IMR-90 (cell line): Measurements from ENCODE around the gene RARB. TPM values are rescaled to one million over a fixed set of nuclear protein-coding genes. Genes with fewer than 3 reads are reported as not detected.

ENCODE experiments used
- ATAC-seq: fragments of 200-7000 bp; cut with Tn5 transposase; 2 replicates; pipeline ENCODE4 v1.9.1; 2020; ENCODE audit warnings: low read depth, mild to moderate bottlenecking, moderate library complexity
- BruUV-seq: library from RNA; stranded (reverse); fragments of 400-500 nt; replicated peaks from 2 replicates; lab custom pipeline; 2021; lab: Mats Ljungman, UMichigan
- CTCF ChIA-PET: fragments of 300-600 bp; formaldehyde crosslinking; extraction: SDS; loops from one replicate; lab custom pipeline; 2021; ENCODE audit warnings: antibody characterized with exemption; lab: Yijun Ruan, JAX
- POLR2A ChIA-PET: fragments of 300-600 bp; sonication (Branson Sonifier 250); formaldehyde crosslinking; loops from one replicate; lab custom pipeline; 2022; ENCODE audit warnings: antibody characterized with exemption; ENCODE audit not compliant: unreplicated experiment; lab: Charles Lee
- DNase-seq: peaks from one replicate; pipeline ENCODE4 v3.0.0; 2013
- H2AFZ ChIP-seq: replicated peaks from 2 replicates; pipeline ENCODE3; 2013; ENCODE audit warnings: low read length, mild to moderate bottlenecking; ENCODE audit not compliant: poor library complexity
- H2AK5ac ChIP-seq: 2 replicates; pipeline ENCODE4 v1.6.1; 2013; ENCODE audit warnings: low read depth, low read length, inconsistent platforms
- H2AK9ac ChIP-seq: replicated peaks from 2 replicates; pipeline ENCODE3; 2013; ENCODE audit warnings: mild to moderate bottlenecking, low read depth, low read length, moderate library complexity; ENCODE audit not compliant: poor library complexity
- H2BK120ac ChIP-seq: 2 replicates; pipeline ENCODE4 v1.6.1; 2013; ENCODE audit warnings: low read depth, low read length, inconsistent platforms
- H2BK15ac ChIP-seq: 3 replicates; pipeline ENCODE4 v1.6.1; 2013; ENCODE audit warnings: low read depth, low read length, inconsistent platforms
- H2BK20ac ChIP-seq: 2 replicates; pipeline ENCODE4 v1.6.1; 2013; ENCODE audit warnings: low read depth, mild to moderate bottlenecking, inconsistent platforms, low read length, moderate library complexity
- H2BK5ac ChIP-seq: 2 replicates; pipeline ENCODE4 v1.6.1; 2013; ENCODE audit warnings: mild to moderate bottlenecking, low read depth, low read length, inconsistent platforms; ENCODE audit not compliant: poor library complexity, severe bottlenecking
- H3K14ac ChIP-seq: replicated peaks from 2 replicates; pipeline ENCODE4 v1.6.1; 2013; ENCODE audit warnings: low read depth, low read length, inconsistent platforms
- H3K18ac ChIP-seq: 2 replicates; pipeline ENCODE4 v1.6.1; 2013; ENCODE audit warnings: low read depth, low read length, control low read depth
- H3K23ac ChIP-seq: 2 replicates; pipeline ENCODE4 v1.6.1; 2013; ENCODE audit warnings: low read depth, low read length, inconsistent platforms
- H3K27ac ChIP-seq: 2 replicates; pipeline ENCODE4 v1.5.1; 2013; ENCODE audit warnings: mild to moderate bottlenecking, control low read depth, low read length; ENCODE audit not compliant: insufficient read depth
- H3K27me3 ChIP-seq: 2 replicates; pipeline ENCODE4 v1.6.1; 2013; ENCODE audit warnings: low read length; ENCODE audit not compliant: control insufficient read depth, insufficient read depth
- H3K36me3 ChIP-seq: 2 replicates; pipeline ENCODE4 v1.6.1; 2013; ENCODE audit warnings: low read length, mixed read lengths; ENCODE audit not compliant: control insufficient read depth, insufficient read depth
- H3K4ac ChIP-seq: 2 replicates; pipeline ENCODE4 v1.6.1; 2013; ENCODE audit warnings: low read depth, low read length, inconsistent platforms
- H3K4me1 ChIP-seq: 2 replicates; pipeline ENCODE4 v1.6.1; 2013; ENCODE audit warnings: low read length, mixed read lengths; ENCODE audit not compliant: control insufficient read depth, insufficient read depth
- H3K4me2 ChIP-seq: 2 replicates; pipeline ENCODE4 v1.6.1; 2013; ENCODE audit warnings: low read depth, mild to moderate bottlenecking, control low read depth, low read length, moderate library complexity
- H3K4me3 ChIP-seq: 2 replicates; pipeline ENCODE4 v1.5.1; 2013; ENCODE audit warnings: low read depth, mild to moderate bottlenecking, control low read depth, low read length, moderate library complexity; ENCODE audit not compliant: insufficient read depth
- H3K56ac ChIP-seq: 2 replicates; pipeline ENCODE4 v1.6.1; 2013; ENCODE audit warnings: low read length, inconsistent platforms; ENCODE audit not compliant: insufficient read depth; ENCODE audit errors: extremely low read depth
- H3K79me1 ChIP-seq, 2 experiments: 2 replicates each; pipeline ENCODE4 v1.6.1; 2013; ENCODE audit warnings: low read length in 2 of 2, inconsistent platforms in 1 of 2, low read depth in 1 of 2
- H3K9ac ChIP-seq: 2 replicates; pipeline ENCODE4 v1.6.1; 2013; ENCODE audit warnings: low read depth, low read length, control low read depth
- H3K9me1 ChIP-seq: 2 replicates; pipeline ENCODE4 v1.6.1; 2013; ENCODE audit warnings: low read length, inconsistent platforms; ENCODE audit not compliant: insufficient read depth
- H3K9me3 ChIP-seq: 2 replicates; pipeline ENCODE4 v1.6.1; 2013; ENCODE audit warnings: low read length; ENCODE audit not compliant: control insufficient read depth, insufficient read depth
- H4K20me1 ChIP-seq: 2 replicates; pipeline ENCODE4 v1.6.1; 2013; ENCODE audit warnings: low read length, inconsistent platforms; ENCODE audit not compliant: insufficient read depth
- H4K5ac ChIP-seq: 2 replicates; pipeline ENCODE4 v1.6.1; 2013; ENCODE audit warnings: mild to moderate bottlenecking, low read depth, low read length, control low read depth
- H4K8ac ChIP-seq, 2 experiments: 2 replicates each; pipeline ENCODE4 v1.6.1; 2013; ENCODE audit warnings: low read depth in 2 of 2, low read length in 2 of 2, control low read depth in 1 of 2, inconsistent platforms in 1 of 2
- H4K91ac ChIP-seq: 2 replicates; pipeline ENCODE4 v1.6.1; 2013; ENCODE audit warnings: low read depth, low read length, inconsistent platforms; ENCODE audit not compliant: insufficient read depth
- BHLHE40 ChIP-seq: fragments of 150-350 bp; IDR thresholded peaks from 2 replicates; pipeline ENCODE4 v1.6.1; 2016; ENCODE audit warnings: mild to moderate bottlenecking, low read depth, low read length
- CEBPB ChIP-seq: IDR thresholded peaks from 2 replicates; pipeline ENCODE4 v1.6.1; 2012; ENCODE audit warnings: low read depth, low read length, improper control_type of control experiment
- CTCF ChIP-seq: conservative IDR thresholded peaks from 2 replicates; pipeline ENCODE4 v1.5.1; 2012; ENCODE audit warnings: mild to moderate bottlenecking, low read depth, low read length, improper control_type of control experiment
- ELK1 ChIP-seq: fragments of 150-350 bp; IDR thresholded peaks from 2 replicates; pipeline ENCODE4 v1.6.1; 2016; ENCODE audit warnings: low read depth, mild to moderate bottlenecking, low read length, moderate library complexity, borderline replicate concordance
- MAFK ChIP-seq: IDR thresholded peaks from 2 replicates; pipeline ENCODE4 v1.6.1; 2012; ENCODE audit warnings: low read depth, low read length, improper control_type of control experiment
- MXI1 ChIP-seq: IDR thresholded peaks from 2 replicates; pipeline ENCODE4 v1.6.1; 2012; ENCODE audit warnings: low read depth, mild to moderate bottlenecking, low read length, moderate library complexity, borderline replicate concordance
- NFE2L2 ChIP-seq: fragments of 150-350 bp; IDR thresholded peaks from 2 replicates; pipeline ENCODE4 v1.6.1; 2016; ENCODE audit warnings: low read depth, mild to moderate bottlenecking, low read length
- POLR2A ChIP-seq: IDR thresholded peaks from 2 replicates; pipeline ENCODE4 v1.6.1; 2012; ENCODE audit warnings: mild to moderate bottlenecking, low read depth, low read length
- RAD21 ChIP-seq: IDR thresholded peaks from 2 replicates; pipeline ENCODE4 v1.6.1; 2012; ENCODE audit warnings: low read length, improper control_type of control experiment
- RFX5 ChIP-seq: IDR thresholded peaks from 2 replicates; pipeline ENCODE4 v1.8.0; 2012; ENCODE audit warnings: low read depth, mild to moderate bottlenecking, low read length, moderate library complexity
- SMC3 ChIP-seq: fragments of 150-350 bp; IDR thresholded peaks from 2 replicates; pipeline ENCODE4 v1.6.1; 2016; ENCODE audit warnings: low read depth, mild to moderate bottlenecking, antibody characterized with exemption, low read length, moderate library complexity
- WGBS, 2 experiments: methylation state at CpG; one replicate each; pipeline versions ENCODE4 v1.1.5 to v1.1.7; 2013; ENCODE audit warnings: missing lambda C conversion rate in 2 of 2; ENCODE audit not compliant: insufficient read length in 1 of 2; ENCODE audit errors: extremely low coverage in 2 of 2; 5-methylcytosine and 5-hydroxymethylcytosine counted together
- dilution Hi-C: fragments of 300-500 bp; cut with HindIII; formaldehyde crosslinking; loops from one replicate; pipeline ENCODE4 v1.14.3; 2018; ENCODE audit warnings: low sequenced_read_pairs; ENCODE audit not compliant: unreplicated experiment
- in situ Hi-C: fragments of 300-500 bp; cut with MboI; formaldehyde crosslinking; loops from 3 replicates; pipeline ENCODE4 v1.14.3; 2019; ENCODE audit warnings: low sequenced_read_pairs, inconsistent platforms, mixed read lengths
- intact Hi-C: fragments of 100-400 bp; cut with micrococcal nuclease; formaldehyde crosslinking; loops from 2 replicates; pipeline ENCODE4 v1.10.0; 2022
- polyA plus RNA-seq, 3 experiments: library from polyadenylated mRNA; depleted of rRNA; stranded (reverse); fragments of >200 nt; gene quantifications; 2 replicates each; pipeline ENCODE4 v1.2.3, GENCODE V29; 2012; ENCODE audit warnings: low replicate concordance in 1 of 3
- total RNA-seq: library from RNA; depleted of rRNA; stranded (reverse); fragments of >200 nt; gene quantifications from 2 replicates; pipeline ENCODE4 v1.2.3, GENCODE V29; 2012

RARB gene
- total and polyA plus RNA-seq, 2 of the 4 experiments (the other 2 are of a cell fraction): 0.53 to 1.4 TPM

DNA sequence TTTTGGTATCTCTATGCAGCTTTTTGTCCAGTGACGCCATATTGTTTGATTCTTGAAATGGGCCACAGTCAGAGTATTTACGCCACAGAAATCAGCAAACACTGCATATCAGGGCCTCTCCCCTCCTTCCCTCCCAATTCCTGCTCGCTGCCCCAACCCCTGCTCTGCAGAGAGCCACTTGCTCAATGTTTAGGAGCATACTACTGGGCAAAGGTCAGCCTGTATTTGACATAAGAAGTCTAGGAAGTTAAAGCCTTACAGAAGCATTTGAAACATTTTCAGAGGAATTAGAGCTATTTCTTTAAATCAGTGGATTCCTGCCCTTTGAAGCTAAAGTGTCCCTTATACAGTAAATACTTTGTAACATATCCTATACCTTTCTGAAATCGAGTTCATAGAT, 17.4 kb upstream of the RARB start:
- no peak overlapping the region for H3K9ac ChIP-seq
- no peak overlapping the region for H3K18ac ChIP-seq
- no peak overlapping the region for H3K4me3 ChIP-seq
- H3K36me3 ChIP-seq: no peaks in the 10 kb centered on the region
- no peak overlapping the region for H3K23ac ChIP-seq
- dilution Hi-C loops: no loop called here
- no peak overlapping the region for H4K5ac ChIP-seq
- H2AK5ac ChIP-seq: no peak overlapping the region
- H2BK120ac ChIP-seq: no peak overlapping the region
- no peak overlapping the region for H2BK20ac ChIP-seq
- no peak overlapping the region for H4K91ac ChIP-seq
- H2BK5ac ChIP-seq: no peak overlapping the region
- no peaks in the 10 kb centered on the region for H3K79me1 ChIP-seq
- H3K9me1 ChIP-seq: no peaks in the 10 kb centered on the region
- no peaks in the 10 kb centered on the region for H3K4me1 ChIP-seq
- H2AK9ac ChIP-seq: no peak overlapping the region
- DNase-seq (no peak), ATAC-seq (no peak)
- no peaks in the 10 kb centered on the region for H4K20me1 ChIP-seq
- no CpG with 5 or more reads among the region's 4 CpGs for WGBS, 2 experiments
- no peak overlapping the region for H3K14ac ChIP-seq
- H3K27me3 ChIP-seq: no peaks in the 10 kb centered on the region
- in situ Hi-C loops: no loop called here
- no TSS peak for BruUV-seq
- H4K8ac ChIP-seq: no peak overlapping the region
- no peak overlapping the region for H3K4me2 ChIP-seq
- H2BK15ac ChIP-seq: no peak overlapping the region
- no peak overlapping the region for H3K4ac ChIP-seq
- H3K9me3 ChIP-seq: no peaks in the 10 kb centered on the region
- POLR2A ChIA-PET: no interaction called here
- TF ChIP-seq NFE2L2: no peak
- no peak for TF ChIP-seq POLR2A
- no peak for TF ChIP-seq ELK1
- TF ChIP-seq MAFK: no peak
- TF ChIP-seq MXI1: no peak
- no peak for TF ChIP-seq RFX5
- no peak for TF ChIP-seq SMC3
- no peak for TF ChIP-seq CEBPB
- no peak for TF ChIP-seq RAD21
- no peak for TF ChIP-seq BHLHE40
- TF ChIP-seq CTCF: no peak
- intact Hi-C loops: no loop called here
- no peak overlapping the region for H2AFZ ChIP-seq
- CTCF ChIA-PET: no interaction called here
- H3K56ac ChIP-seq: no peak overlapping the region
- no peak overlapping the region for H3K27ac ChIP-seq
